SK-N-DZ (cell line): Measurements from ENCODE around the gene TP53TG3B. TPM values are rescaled to one million over a fixed set of nuclear protein-coding genes. Genes with fewer than 3 reads are reported as not detected.
"Not testable (repeated sequence)": the region's sequence is repeated elsewhere in the genome, so short reads cannot be mapped to it uniquely, and the experiment has no call there.

Experiments
- DNase-seq: peaks from one replicate; pipeline ENCODE4 v3.0.0-alpha.2; 2015; ENCODE audit warnings: low spot score
- polyA plus RNA-seq, 2 experiments: library from polyadenylated mRNA; depleted of rRNA; stranded (reverse); fragments of >200 nt; gene quantifications; 2 replicates each; pipeline ENCODE4 v1.2.3, GENCODE V29; 2014
- small RNA-seq, 2 experiments: library from RNA; depleted of rRNA; stranded (forward); fragments of <200 nt; gene quantifications; one replicate each; pipeline ENCODE3, GENCODE V24; 2014

The TP53TG3B gene, protein sequence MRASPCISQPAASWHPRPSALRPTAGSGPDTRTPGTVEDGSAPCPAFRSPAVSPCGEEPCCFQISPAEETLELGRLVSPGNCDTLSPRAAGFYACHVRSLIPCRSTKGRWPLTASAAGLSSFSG
- 0.26 and 0.59 TPM in 2 replicates for polyA plus RNA-seq (2014; cell fraction: cytosol; rRNA removed)
- polyA plus RNA-seq (2014; cell fraction: nucleus; rRNA removed): 1.4 and 1.5 TPM in 2 replicates

DNA sequence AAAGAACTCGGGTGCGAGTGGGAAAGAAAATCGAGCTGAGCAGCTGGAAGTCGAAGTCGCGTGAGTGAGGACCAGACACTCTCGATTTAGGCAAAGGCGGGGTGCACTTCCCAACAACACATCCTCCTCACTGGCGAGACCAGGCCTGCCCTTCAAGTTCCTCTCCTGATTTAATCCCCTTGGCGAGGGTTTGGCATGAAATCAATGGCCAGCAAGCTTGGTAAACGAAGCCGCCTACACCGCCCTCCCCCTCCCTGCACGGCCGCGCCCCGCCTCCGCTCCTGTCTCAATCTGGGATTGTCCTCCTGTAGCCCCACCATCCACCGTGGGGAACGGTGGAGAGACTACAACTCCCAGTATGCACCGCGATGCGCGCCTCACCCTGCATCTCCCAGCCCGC is at the start of gene TP53TG3B:
TP53TG3B (plus strand) TSS at position 301 of the 400 bp plus-strand sequence; CDS start at position 369, 68 bp downstream.
- not testable (repeated sequence) for DNase-seq

DNA sequence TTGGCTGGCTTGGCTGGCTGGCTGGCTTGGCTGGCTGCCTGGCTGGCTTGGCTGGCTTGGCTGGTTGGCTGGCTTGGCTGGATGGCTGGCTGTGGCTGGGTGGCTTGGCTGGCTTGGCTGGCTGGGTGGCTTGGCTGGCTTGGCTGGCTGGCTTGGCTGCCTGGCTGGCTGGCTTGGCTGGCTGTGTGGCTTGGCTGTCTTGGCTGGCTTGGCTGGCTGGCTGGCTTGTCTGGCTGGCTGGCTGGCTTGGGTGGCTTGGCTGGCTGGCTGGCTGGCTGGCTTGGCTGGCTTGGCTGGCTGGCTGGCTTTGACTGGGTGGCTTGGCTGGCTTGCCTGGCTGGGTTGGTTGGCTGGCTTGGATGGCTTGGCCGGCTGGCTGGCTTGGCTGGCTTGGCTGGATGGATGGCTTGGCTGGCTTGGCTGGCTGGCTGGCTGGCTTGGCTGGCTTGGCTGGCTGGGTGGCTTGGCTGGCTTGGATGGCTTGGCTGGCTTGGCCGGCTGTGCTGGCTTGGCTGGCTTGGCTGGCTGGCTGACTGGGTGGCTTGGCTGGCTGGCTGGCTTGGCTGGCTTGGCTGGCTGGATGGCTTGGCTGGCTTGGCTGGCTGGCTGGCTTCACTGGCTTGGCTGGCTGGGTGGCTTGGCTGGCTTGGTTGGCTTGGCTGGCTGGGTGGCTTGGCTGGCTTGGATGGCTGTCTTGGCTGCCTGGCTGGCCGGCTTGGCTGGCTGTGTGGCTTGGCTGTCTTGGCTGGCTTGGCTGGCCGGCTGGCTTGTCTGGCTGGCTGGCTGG is 24.2 kb upstream of the TP53TG3B start:
- peak; percentile 0 for DNase-seq

DNA sequence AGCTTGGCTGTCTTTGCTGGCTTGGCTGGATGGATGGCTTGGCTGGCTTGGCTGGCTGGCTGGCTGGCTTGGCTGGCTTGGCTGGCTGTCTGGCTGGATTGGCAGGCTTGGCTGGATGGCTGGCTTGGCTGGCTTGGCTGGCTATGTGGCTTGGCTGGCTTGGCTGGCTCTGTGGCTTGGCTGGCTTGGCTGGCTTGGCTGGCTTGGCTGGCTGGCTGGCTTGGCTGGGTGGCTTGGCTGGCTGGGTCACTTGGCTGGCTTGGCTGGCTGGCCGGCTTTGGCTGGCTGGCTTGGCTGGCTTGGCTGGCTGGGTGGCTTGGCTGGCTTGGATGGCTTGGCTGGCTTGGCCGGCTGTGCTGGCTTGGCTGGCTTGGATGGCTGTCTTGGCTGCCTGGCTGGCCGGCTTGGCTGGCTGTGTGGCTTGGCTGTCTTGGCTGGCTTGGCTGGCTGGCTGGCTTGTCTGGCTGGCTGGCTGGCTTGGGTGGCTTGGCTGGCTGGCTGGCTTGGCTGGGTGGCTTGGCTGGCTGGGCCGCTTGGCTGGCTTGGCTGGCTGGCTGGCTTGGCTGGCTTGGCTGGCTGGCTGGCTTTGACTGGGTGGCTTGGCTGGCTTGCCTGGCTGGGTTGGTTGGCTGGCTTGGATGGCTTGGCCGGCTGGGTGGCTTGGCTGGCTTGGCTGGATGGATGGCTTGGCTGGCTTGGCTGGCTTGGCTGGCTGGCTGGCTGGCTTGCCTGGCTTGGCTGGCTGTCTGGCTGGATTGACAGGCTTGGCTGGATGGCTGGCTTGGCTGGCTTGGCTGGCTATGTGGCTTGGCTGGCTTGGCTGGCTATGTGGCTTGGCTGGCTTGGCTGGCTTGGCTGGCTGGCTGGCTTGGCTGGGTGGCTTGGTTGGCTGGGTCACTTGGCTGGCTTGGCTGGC is 22.8 kb upstream of the TP53TG3B start:
- peak; percentile 2 for DNase-seq

DNA sequence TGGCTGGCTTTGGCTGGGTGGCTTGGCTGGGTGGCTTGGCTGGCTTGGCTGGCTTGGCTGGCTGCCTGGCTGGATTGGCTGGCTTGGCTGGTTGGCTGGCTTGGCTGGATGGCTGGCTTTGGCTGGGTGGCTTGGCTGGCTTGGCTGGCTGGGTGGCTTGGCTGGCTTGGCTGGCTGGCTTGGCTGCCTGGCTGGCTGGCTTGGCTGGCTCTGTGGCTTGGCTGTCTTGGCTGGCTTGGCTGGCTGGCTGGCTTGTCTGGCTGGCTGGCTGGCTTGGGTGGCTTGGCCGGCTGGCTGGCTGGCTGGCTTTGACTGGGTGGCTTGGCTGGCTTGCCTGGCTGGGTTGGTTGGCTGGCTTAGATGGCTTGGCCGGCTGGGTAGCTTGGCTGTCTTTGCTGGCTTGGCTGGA is 22.1 kb upstream of the TP53TG3B start:
- not testable (repeated sequence) for DNase-seq

DNA sequence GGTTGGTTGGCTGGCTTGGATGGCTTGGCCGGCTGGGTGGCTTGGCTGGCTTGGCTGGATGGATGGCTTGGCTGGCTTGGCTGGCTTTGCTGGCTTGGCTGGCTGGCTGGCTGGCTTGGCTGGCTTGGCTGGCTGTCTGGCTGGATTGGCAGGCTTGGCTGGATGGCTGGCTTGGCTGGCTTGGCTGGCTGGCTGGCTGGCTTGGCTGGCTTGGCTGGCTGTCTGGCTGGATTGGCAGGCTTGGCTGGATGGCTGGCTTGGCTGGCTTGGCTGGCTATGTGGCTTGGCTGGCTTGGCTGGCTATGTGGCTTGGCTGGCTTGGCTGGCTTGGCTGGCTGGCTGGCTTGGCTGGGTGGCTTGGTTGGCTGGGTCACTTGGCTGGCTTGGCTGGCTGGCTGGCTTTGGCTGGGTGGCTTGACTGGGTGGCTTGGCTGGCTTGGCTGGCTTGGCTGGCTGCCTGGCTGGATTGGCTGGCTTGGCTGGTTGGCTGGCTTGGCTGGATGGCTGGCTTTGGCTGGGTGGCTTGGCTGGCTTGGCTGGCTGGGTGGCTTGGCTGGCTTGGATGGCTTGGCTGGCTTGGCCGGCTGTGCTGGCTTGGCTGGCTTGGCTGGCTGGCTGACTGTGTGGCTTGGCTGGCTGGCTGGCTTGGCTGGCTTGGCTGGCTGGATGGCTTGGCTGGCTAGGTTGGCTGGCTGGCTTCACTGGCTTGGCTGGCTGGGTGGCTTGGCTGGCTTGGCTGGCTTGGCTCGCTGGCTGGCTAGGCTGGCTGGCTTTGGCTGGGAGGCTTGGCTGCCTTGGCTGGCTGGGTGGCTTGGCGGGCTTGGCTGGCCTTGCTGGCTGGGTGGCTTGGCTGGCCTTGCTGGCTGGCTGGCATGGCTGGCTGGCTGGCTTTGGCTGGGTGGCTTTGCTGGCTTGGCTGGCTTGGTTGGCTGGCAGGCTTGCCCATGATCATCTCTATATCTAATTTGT is 21.3 kb upstream of the TP53TG3B start:
- DNase-seq: peak; percentile 2

Small RNAs within 50 kb of the gene (small RNA-seq; reads per million reads assigned to genes)
- gene AC141257.3 (0 reads per million in 2 experiments), gene AC141257.4 (0 reads per million in 2 experiments)
